ENCODE data around the gene SRD5A3. TPM values are rescaled to one million over a fixed set of nuclear protein-coding genes. Genes with fewer than 3 reads are reported as not detected.
A peak's percentile ranks its signal among the peaks of the same experiment; 100 is the strongest.

The SRD5A3 gene
- total and polyA plus RNA-seq, 10 of the 15 experiments (the other 5 are each of a cell fraction or from before 2014, with no cell fraction given): 1.6 to 20.4 (median 6.1) TPM

DNA sequence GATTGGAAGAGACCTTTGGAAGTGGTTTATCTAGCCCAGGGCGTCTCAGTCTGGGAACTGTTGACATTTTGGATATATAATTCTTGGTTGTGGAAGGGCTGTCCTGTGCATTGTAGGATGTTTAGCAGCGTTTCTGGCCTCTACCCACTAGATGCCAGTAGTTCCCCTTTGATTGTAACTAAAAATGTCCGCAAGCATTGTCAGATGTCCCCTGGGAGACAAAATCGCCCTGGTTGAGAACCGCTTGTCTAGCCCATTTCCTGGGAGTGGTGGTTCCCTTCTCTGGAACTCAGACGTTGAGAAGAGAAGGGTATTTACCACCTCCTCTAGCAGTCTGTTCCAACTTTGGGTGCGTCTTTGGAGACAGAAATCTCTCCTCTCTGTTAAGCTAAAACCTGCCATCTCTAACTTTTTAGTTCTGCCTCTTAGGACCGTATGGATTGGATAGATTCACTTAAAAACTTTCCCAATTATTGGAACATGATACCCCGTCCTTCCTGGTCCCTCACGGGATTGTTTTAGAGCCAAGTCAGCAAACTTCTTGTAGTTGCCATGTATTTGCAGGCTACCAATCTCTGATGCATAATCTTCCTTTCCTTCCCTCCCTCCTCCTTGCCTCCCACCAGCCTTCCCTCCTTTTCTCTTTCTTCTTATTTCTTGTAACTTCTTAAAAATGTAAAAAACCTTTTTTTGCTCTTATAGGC is 63.6 kb downstream of the SRD5A3 start (continued):
- TF ChIP-seq, protein P1, sequence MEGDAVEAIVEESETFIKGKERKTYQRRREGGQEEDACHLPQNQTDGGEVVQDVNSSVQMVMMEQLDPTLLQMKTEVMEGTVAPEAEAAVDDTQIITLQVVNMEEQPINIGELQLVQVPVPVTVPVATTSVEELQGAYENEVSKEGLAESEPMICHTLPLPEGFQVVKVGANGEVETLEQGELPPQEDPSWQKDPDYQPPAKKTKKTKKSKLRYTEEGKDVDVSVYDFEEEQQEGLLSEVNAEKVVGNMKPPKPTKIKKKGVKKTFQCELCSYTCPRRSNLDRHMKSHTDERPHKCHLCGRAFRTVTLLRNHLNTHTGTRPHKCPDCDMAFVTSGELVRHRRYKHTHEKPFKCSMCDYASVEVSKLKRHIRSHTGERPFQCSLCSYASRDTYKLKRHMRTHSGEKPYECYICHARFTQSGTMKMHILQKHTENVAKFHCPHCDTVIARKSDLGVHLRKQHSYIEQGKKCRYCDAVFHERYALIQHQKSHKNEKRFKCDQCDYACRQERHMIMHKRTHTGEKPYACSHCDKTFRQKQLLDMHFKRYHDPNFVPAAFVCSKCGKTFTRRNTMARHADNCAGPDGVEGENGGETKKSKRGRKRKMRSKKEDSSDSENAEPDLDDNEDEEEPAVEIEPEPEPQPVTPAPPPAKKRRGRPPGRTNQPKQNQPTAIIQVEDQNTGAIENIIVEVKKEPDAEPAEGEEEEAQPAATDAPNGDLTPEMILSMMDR (IDR thresholded peaks at IDR 0.05 in 2 of 3, conservative IDR thresholded peaks at IDR 0.05 in 1 of 3; ENCODE audit: control insufficient read depth in 2 of 3, extremely low read depth in 1 of 3, insufficient read depth in 1 of 3, low read depth in 3 of 3, low read length in 3 of 3): peak; percentile 57 to 79 (median 72)
- TF ChIP-seq MXI1 (IDR thresholded peaks at IDR 0.05; ENCODE audit: low read depth, low read length): 0 out of 2 replicates have a peak, but pooled peaks have one; percentile 47
- 0 out of 2 replicates have a peak, but pooled peaks have one; percentile 12 for TF ChIP-seq ATF7 (IDR thresholded peaks at IDR 0.05; ENCODE audit: low read depth)
- 0 out of 2 replicates have a peak, but pooled peaks have one; percentile 34 for TF ChIP-seq EED (IDR thresholded peaks at IDR 0.05; ENCODE audit: low read depth)
- TF ChIP-seq, protein P2, sequence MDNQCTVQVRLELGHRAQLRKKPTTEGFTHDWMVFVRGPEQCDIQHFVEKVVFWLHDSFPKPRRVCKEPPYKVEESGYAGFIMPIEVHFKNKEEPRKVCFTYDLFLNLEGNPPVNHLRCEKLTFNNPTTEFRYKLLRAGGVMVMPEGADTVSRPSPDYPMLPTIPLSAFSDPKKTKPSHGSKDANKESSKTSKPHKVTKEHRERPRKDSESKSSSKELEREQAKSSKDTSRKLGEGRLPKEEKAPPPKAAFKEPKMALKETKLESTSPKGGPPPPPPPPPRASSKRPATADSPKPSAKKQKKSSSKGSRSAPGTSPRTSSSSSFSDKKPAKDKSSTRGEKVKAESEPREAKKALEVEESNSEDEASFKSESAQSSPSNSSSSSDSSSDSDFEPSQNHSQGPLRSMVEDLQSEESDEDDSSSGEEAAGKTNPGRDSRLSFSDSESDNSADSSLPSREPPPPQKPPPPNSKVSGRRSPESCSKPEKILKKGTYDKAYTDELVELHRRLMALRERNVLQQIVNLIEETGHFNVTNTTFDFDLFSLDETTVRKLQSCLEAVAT (IDR thresholded peaks at IDR 0.05): no peak
- TF ChIP-seq IRF4 (IDR thresholded peaks at IDR 0.05; ENCODE audit: low read depth, low read length): no peak
- TF ChIP-seq KAT2A (conservative IDR thresholded peaks at IDR 0.05; ENCODE audit: control insufficient read depth, low read depth, low read length): no peak
- TF ChIP-seq, protein P3, sequence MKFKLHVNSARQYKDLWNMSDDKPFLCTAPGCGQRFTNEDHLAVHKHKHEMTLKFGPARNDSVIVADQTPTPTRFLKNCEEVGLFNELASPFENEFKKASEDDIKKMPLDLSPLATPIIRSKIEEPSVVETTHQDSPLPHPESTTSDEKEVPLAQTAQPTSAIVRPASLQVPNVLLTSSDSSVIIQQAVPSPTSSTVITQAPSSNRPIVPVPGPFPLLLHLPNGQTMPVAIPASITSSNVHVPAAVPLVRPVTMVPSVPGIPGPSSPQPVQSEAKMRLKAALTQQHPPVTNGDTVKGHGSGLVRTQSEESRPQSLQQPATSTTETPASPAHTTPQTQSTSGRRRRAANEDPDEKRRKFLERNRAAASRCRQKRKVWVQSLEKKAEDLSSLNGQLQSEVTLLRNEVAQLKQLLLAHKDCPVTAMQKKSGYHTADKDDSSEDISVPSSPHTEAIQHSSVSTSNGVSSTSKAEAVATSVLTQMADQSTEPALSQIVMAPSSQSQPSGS (IDR thresholded peaks at IDR 0.05; ENCODE audit: low read length): 0 out of 2 replicates have a peak, but pooled peaks have one; percentile 19
- TF ChIP-seq FOXM1 (IDR thresholded peaks at IDR 0.05; ENCODE audit: low read depth, low read length): no peak
- no peak for TF ChIP-seq SUZ12 (IDR thresholded peaks at IDR 0.05; ENCODE audit: unreplicated experiment)
- no peak for TF ChIP-seq TAF1 (IDR thresholded peaks at IDR 0.05; ENCODE audit: borderline replicate concordance, low read depth, low read length)
- no peak for TF ChIP-seq RAD51 (IDR thresholded peaks at IDR 0.05)
- TF ChIP-seq GABPA (IDR thresholded peaks at IDR 0.05; ENCODE audit: low read depth): no peak
- peak; percentile 54; the same call in 1 of the 2 replicates for TF ChIP-seq NBN (IDR thresholded peaks at IDR 0.05)
- TF ChIP-seq IKZF2 (IDR thresholded peaks at IDR 0.05): peak; percentile 27 to 61; a peak in 2 of 4 replicates
- TF ChIP-seq, protein P4, sequence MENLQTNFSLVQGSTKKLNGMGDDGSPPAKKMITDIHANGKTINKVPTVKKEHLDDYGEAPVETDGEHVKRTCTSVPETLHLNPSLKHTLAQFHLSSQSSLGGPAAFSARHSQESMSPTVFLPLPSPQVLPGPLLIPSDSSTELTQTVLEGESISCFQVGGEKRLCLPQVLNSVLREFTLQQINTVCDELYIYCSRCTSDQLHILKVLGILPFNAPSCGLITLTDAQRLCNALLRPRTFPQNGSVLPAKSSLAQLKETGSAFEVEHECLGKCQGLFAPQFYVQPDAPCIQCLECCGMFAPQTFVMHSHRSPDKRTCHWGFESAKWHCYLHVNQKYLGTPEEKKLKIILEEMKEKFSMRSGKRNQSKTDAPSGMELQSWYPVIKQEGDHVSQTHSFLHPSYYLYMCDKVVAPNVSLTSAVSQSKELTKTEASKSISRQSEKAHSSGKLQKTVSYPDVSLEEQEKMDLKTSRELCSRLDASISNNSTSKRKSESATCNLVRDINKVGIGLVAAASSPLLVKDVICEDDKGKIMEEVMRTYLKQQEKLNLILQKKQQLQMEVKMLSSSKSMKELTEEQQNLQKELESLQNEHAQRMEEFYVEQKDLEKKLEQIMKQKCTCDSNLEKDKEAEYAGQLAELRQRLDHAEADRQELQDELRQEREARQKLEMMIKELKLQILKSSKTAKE (IDR thresholded peaks at IDR 0.05; ENCODE audit: low read depth, poor library complexity, severe bottlenecking): peak; percentile 68
- TF ChIP-seq IKZF1 (conservative IDR thresholded peaks at IDR 0.05): peak; percentile 49
- TF ChIP-seq BCL11A (IDR thresholded peaks at IDR 0.05; ENCODE audit: low read depth, low read length): no peak
- no peak for TF ChIP-seq NFYA (IDR thresholded peaks at IDR 0.05; ENCODE audit: borderline replicate concordance, low read depth, low read length)
- TF ChIP-seq SPI1 (IDR thresholded peaks at IDR 0.05; ENCODE audit: borderline replicate concordance, insufficient read depth, low read depth, low read length): no peak

All from GM12878 (cell line).